IMR-90 (cell line): ENCODE results near the gene PLPP1. TPM values are rescaled to one million over a fixed set of nuclear protein-coding genes. Genes with fewer than 3 reads are reported as not detected.
A peak's percentile ranks its signal among the peaks of the same experiment; 100 is the strongest.

Source experiments
- ATAC-seq: fragments of 200-7000 bp; cut with Tn5 transposase; 2 replicates; pipeline ENCODE4 v1.9.1; 2020; ENCODE audit warnings: low read depth, mild to moderate bottlenecking, moderate library complexity
- BruUV-seq: library from RNA; stranded (reverse); fragments of 400-500 nt; replicated peaks from 2 replicates; lab custom pipeline; 2021; lab: Mats Ljungman, UMichigan
- CTCF ChIA-PET: fragments of 300-600 bp; formaldehyde crosslinking; extraction: SDS; loops from one replicate; lab custom pipeline; 2021; ENCODE audit warnings: antibody characterized with exemption; lab: Yijun Ruan, JAX
- POLR2A ChIA-PET: fragments of 300-600 bp; sonication (Branson Sonifier 250); formaldehyde crosslinking; loops from one replicate; lab custom pipeline; 2022; ENCODE audit warnings: antibody characterized with exemption; ENCODE audit not compliant: unreplicated experiment; lab: Charles Lee
- DNase-seq: peaks from one replicate; pipeline ENCODE4 v3.0.0; 2013
- H2AFZ ChIP-seq: replicated peaks from 2 replicates; pipeline ENCODE3; 2013; ENCODE audit warnings: low read length, mild to moderate bottlenecking; ENCODE audit not compliant: poor library complexity
- H2AK5ac ChIP-seq: 2 replicates; pipeline ENCODE4 v1.6.1; 2013; ENCODE audit warnings: low read depth, low read length, inconsistent platforms
- H2AK9ac ChIP-seq: replicated peaks from 2 replicates; pipeline ENCODE3; 2013; ENCODE audit warnings: mild to moderate bottlenecking, low read depth, low read length, moderate library complexity; ENCODE audit not compliant: poor library complexity
- H2BK120ac ChIP-seq: 2 replicates; pipeline ENCODE4 v1.6.1; 2013; ENCODE audit warnings: low read depth, low read length, inconsistent platforms
- H2BK15ac ChIP-seq: 3 replicates; pipeline ENCODE4 v1.6.1; 2013; ENCODE audit warnings: low read depth, low read length, inconsistent platforms
- H2BK20ac ChIP-seq: 2 replicates; pipeline ENCODE4 v1.6.1; 2013; ENCODE audit warnings: low read depth, mild to moderate bottlenecking, inconsistent platforms, low read length, moderate library complexity
- H2BK5ac ChIP-seq: 2 replicates; pipeline ENCODE4 v1.6.1; 2013; ENCODE audit warnings: mild to moderate bottlenecking, low read depth, low read length, inconsistent platforms; ENCODE audit not compliant: poor library complexity, severe bottlenecking
- H3K14ac ChIP-seq: replicated peaks from 2 replicates; pipeline ENCODE4 v1.6.1; 2013; ENCODE audit warnings: low read depth, low read length, inconsistent platforms
- H3K18ac ChIP-seq: 2 replicates; pipeline ENCODE4 v1.6.1; 2013; ENCODE audit warnings: low read depth, low read length, control low read depth
- H3K23ac ChIP-seq: 2 replicates; pipeline ENCODE4 v1.6.1; 2013; ENCODE audit warnings: low read depth, low read length, inconsistent platforms
- H3K27ac ChIP-seq: 2 replicates; pipeline ENCODE4 v1.5.1; 2013; ENCODE audit warnings: mild to moderate bottlenecking, control low read depth, low read length; ENCODE audit not compliant: insufficient read depth
- H3K27me3 ChIP-seq: 2 replicates; pipeline ENCODE4 v1.6.1; 2013; ENCODE audit warnings: low read length; ENCODE audit not compliant: control insufficient read depth, insufficient read depth
- H3K36me3 ChIP-seq: 2 replicates; pipeline ENCODE4 v1.6.1; 2013; ENCODE audit warnings: low read length, mixed read lengths; ENCODE audit not compliant: control insufficient read depth, insufficient read depth
- H3K4ac ChIP-seq: 2 replicates; pipeline ENCODE4 v1.6.1; 2013; ENCODE audit warnings: low read depth, low read length, inconsistent platforms
- H3K4me1 ChIP-seq: 2 replicates; pipeline ENCODE4 v1.6.1; 2013; ENCODE audit warnings: low read length, mixed read lengths; ENCODE audit not compliant: control insufficient read depth, insufficient read depth
- H3K4me2 ChIP-seq: 2 replicates; pipeline ENCODE4 v1.6.1; 2013; ENCODE audit warnings: low read depth, mild to moderate bottlenecking, control low read depth, low read length, moderate library complexity
- H3K4me3 ChIP-seq: 2 replicates; pipeline ENCODE4 v1.5.1; 2013; ENCODE audit warnings: low read depth, mild to moderate bottlenecking, control low read depth, low read length, moderate library complexity; ENCODE audit not compliant: insufficient read depth
- H3K56ac ChIP-seq: 2 replicates; pipeline ENCODE4 v1.6.1; 2013; ENCODE audit warnings: low read length, inconsistent platforms; ENCODE audit not compliant: insufficient read depth; ENCODE audit errors: extremely low read depth
- H3K79me1 ChIP-seq, 2 experiments: 2 replicates each; pipeline ENCODE4 v1.6.1; 2013; ENCODE audit warnings: low read length in 2 of 2, inconsistent platforms in 1 of 2, low read depth in 1 of 2
- H3K9ac ChIP-seq: 2 replicates; pipeline ENCODE4 v1.6.1; 2013; ENCODE audit warnings: low read depth, low read length, control low read depth
- H3K9me1 ChIP-seq: 2 replicates; pipeline ENCODE4 v1.6.1; 2013; ENCODE audit warnings: low read length, inconsistent platforms; ENCODE audit not compliant: insufficient read depth
- H3K9me3 ChIP-seq: 2 replicates; pipeline ENCODE4 v1.6.1; 2013; ENCODE audit warnings: low read length; ENCODE audit not compliant: control insufficient read depth, insufficient read depth
- H4K20me1 ChIP-seq: 2 replicates; pipeline ENCODE4 v1.6.1; 2013; ENCODE audit warnings: low read length, inconsistent platforms; ENCODE audit not compliant: insufficient read depth
- H4K5ac ChIP-seq: 2 replicates; pipeline ENCODE4 v1.6.1; 2013; ENCODE audit warnings: mild to moderate bottlenecking, low read depth, low read length, control low read depth
- H4K8ac ChIP-seq, 2 experiments: 2 replicates each; pipeline ENCODE4 v1.6.1; 2013; ENCODE audit warnings: low read depth in 2 of 2, low read length in 2 of 2, control low read depth in 1 of 2, inconsistent platforms in 1 of 2
- H4K91ac ChIP-seq: 2 replicates; pipeline ENCODE4 v1.6.1; 2013; ENCODE audit warnings: low read depth, low read length, inconsistent platforms; ENCODE audit not compliant: insufficient read depth
- BHLHE40 ChIP-seq: fragments of 150-350 bp; IDR thresholded peaks from 2 replicates; pipeline ENCODE4 v1.6.1; 2016; ENCODE audit warnings: mild to moderate bottlenecking, low read depth, low read length
- CEBPB ChIP-seq: IDR thresholded peaks from 2 replicates; pipeline ENCODE4 v1.6.1; 2012; ENCODE audit warnings: low read depth, low read length, improper control_type of control experiment
- CHD1 ChIP-seq: IDR thresholded peaks from 2 replicates; pipeline ENCODE4 v1.6.1; 2012; ENCODE audit warnings: low read depth, low read length, improper control_type of control experiment
- CTCF ChIP-seq: conservative IDR thresholded peaks from 2 replicates; pipeline ENCODE4 v1.5.1; 2012; ENCODE audit warnings: mild to moderate bottlenecking, low read depth, low read length, improper control_type of control experiment
- ELK1 ChIP-seq: fragments of 150-350 bp; IDR thresholded peaks from 2 replicates; pipeline ENCODE4 v1.6.1; 2016; ENCODE audit warnings: low read depth, mild to moderate bottlenecking, low read length, moderate library complexity, borderline replicate concordance
- FOS ChIP-seq: fragments of 150-350 bp; IDR thresholded peaks from 2 replicates; pipeline ENCODE4 v1.6.1; 2016; ENCODE audit warnings: low read depth, low read length
- MAFK ChIP-seq: IDR thresholded peaks from 2 replicates; pipeline ENCODE4 v1.6.1; 2012; ENCODE audit warnings: low read depth, low read length, improper control_type of control experiment
- MAZ ChIP-seq: IDR thresholded peaks from 2 replicates; pipeline ENCODE4 v1.6.1; 2012; ENCODE audit warnings: low read depth, mild to moderate bottlenecking, low read length, improper control_type of control experiment, moderate library complexity, borderline replicate concordance
- MXI1 ChIP-seq: IDR thresholded peaks from 2 replicates; pipeline ENCODE4 v1.6.1; 2012; ENCODE audit warnings: low read depth, mild to moderate bottlenecking, low read length, moderate library complexity, borderline replicate concordance
- NFE2L2 ChIP-seq: fragments of 150-350 bp; IDR thresholded peaks from 2 replicates; pipeline ENCODE4 v1.6.1; 2016; ENCODE audit warnings: low read depth, mild to moderate bottlenecking, low read length
- POLR2A ChIP-seq: IDR thresholded peaks from 2 replicates; pipeline ENCODE4 v1.6.1; 2012; ENCODE audit warnings: mild to moderate bottlenecking, low read depth, low read length
- RCOR1 ChIP-seq: IDR thresholded peaks from 2 replicates; pipeline ENCODE4 v1.6.1; 2012; ENCODE audit warnings: mild to moderate bottlenecking, low read length, improper control_type of control experiment; ENCODE audit not compliant: insufficient replicate concordance
- RFX5 ChIP-seq: IDR thresholded peaks from 2 replicates; pipeline ENCODE4 v1.8.0; 2012; ENCODE audit warnings: low read depth, mild to moderate bottlenecking, low read length, moderate library complexity
- SMC3 ChIP-seq: fragments of 150-350 bp; IDR thresholded peaks from 2 replicates; pipeline ENCODE4 v1.6.1; 2016; ENCODE audit warnings: low read depth, mild to moderate bottlenecking, antibody characterized with exemption, low read length, moderate library complexity
- USF2 ChIP-seq: fragments of 150-350 bp; IDR thresholded peaks from 2 replicates; pipeline ENCODE4 v1.6.1; 2017; ENCODE audit warnings: mild to moderate bottlenecking, antibody characterized with exemption, low read length, low read depth
- WGBS, 2 experiments: methylation state at CpG; one replicate each; pipeline versions ENCODE4 v1.1.5 to v1.1.7; 2013; ENCODE audit warnings: missing lambda C conversion rate in 2 of 2; ENCODE audit not compliant: insufficient read length in 1 of 2; ENCODE audit errors: extremely low coverage in 2 of 2; 5-methylcytosine and 5-hydroxymethylcytosine counted together
- dilution Hi-C: fragments of 300-500 bp; cut with HindIII; formaldehyde crosslinking; loops from one replicate; pipeline ENCODE4 v1.14.3; 2018; ENCODE audit warnings: low sequenced_read_pairs; ENCODE audit not compliant: unreplicated experiment
- in situ Hi-C: fragments of 300-500 bp; cut with MboI; formaldehyde crosslinking; loops from 3 replicates; pipeline ENCODE4 v1.14.3; 2019; ENCODE audit warnings: low sequenced_read_pairs, inconsistent platforms, mixed read lengths
- intact Hi-C: fragments of 100-400 bp; cut with micrococcal nuclease; formaldehyde crosslinking; loops from 2 replicates; pipeline ENCODE4 v1.10.0; 2022
- polyA plus RNA-seq, 3 experiments: library from polyadenylated mRNA; depleted of rRNA; stranded (reverse); fragments of >200 nt; gene quantifications; 2 replicates each; pipeline ENCODE4 v1.2.3, GENCODE V29; 2012; ENCODE audit warnings: low replicate concordance in 1 of 3
- total RNA-seq: library from RNA; depleted of rRNA; stranded (reverse); fragments of >200 nt; gene quantifications from 2 replicates; pipeline ENCODE4 v1.2.3, GENCODE V29; 2012

Gene PLPP1
- total and polyA plus RNA-seq, 2 of the 4 experiments (the other 2 are of a cell fraction) = 19.2 to 21.3 TPM

- Histone ChIP-seq H2AFZ (no peak overlapping the region), H3K14ac (no peak overlapping the region), H2AK9ac (no peak overlapping the region), H3K9me3 (no peaks in the 10 kb centered on the region), H3K27ac (no peak overlapping the region), H4K8ac (no peak overlapping the region), H3K36me3 (no peaks in the 10 kb centered on the region), H3K79me1 (no peaks in the 10 kb centered on the region), H2BK15ac (no peak overlapping the region), H3K18ac (peak overlapping the region; percentile 76; the same call in 1 of the 2 replicates), H3K9ac (no peak overlapping the region), H3K4ac (no peak overlapping the region), H3K4me2 (peak overlapping the region; percentile 17; the same call in 1 of the 2 replicates), H3K23ac (no peak overlapping the region), H3K27me3 (no peaks in the 10 kb centered on the region; the same call in 1 of the 2 replicates), H3K4me1 (peaks cover 6% of the 10 kb centered on the region; the same call in 1 of the 2 replicates), H3K56ac (no peak overlapping the region), H2AK5ac (no peak overlapping the region), H2BK120ac (peak overlapping the region; percentile 4; the same call in 1 of the 2 replicates), H4K91ac (no peak overlapping the region), H2BK20ac (peak overlapping the region; percentile 14; the same call in 1 of the 2 replicates), H4K20me1 (no peaks in the 10 kb centered on the region), H3K4me3 (no peak overlapping the region), H4K5ac (peak overlapping the region; percentile 43; the same call in 1 of the 2 replicates), H2BK5ac (no peak overlapping the region), H3K9me1 (no peaks in the 10 kb centered on the region)
- POLR2A ChIA-PET = no interaction called here
- no TSS peak for BruUV-seq
- ATAC-seq (no peak), DNase-seq (no peak)
- dilution Hi-C loops (no loop called here), intact Hi-C loops (no loop called here), in situ Hi-C loops (no loop called here)
- WGBS, 2 experiments = 0% methylated on average over 1 of the region's 6 CpGs; no CpG with 5 or more reads in 1 of the 2 experiments
- CTCF ChIA-PET = no interaction called here
- TF ChIP-seq CEBPB = no peak
- no peak for TF ChIP-seq USF2
- TF ChIP-seq BHLHE40 = no peak
- no peak for TF ChIP-seq CTCF
- TF ChIP-seq MXI1 = no peak
- no peak for TF ChIP-seq NFE2L2
- no peak for TF ChIP-seq SMC3
- no peak for TF ChIP-seq POLR2A
- no peak for TF ChIP-seq MAZ
- TF ChIP-seq FOS = no peak
- no peak for TF ChIP-seq ELK1
- TF ChIP-seq CHD1 = no peak
- TF ChIP-seq RFX5 = no peak
- no peak for TF ChIP-seq MAFK
- TF ChIP-seq RCOR1 = no peak
Measured at GRCh38 chr5:55577353-55578060, 42.7 kb upstream of the PLPP1 start.
